Uterus (tissue), 2 donors: ENCODE results near the gene LRCH4.

Experiments
- CTCF ChIP-seq, 4 experiments: fragments of 200-600 bp in 2 of 4; fragments of 450-650 bp in 2 of 4; sonication (generic) in 2 of 4; IDR thresholded peaks; one replicate each; pipeline ENCODE4 v1.5.1; 2016 to 2019; ENCODE audit warnings: antibody characterized with exemption in 4 of 4, mild to moderate bottlenecking in 2 of 4, moderate library complexity in 1 of 4
- POLR2A ChIP-seq, 2 donors: fragments of 450-650 bp; IDR thresholded peaks; one replicate each; pipeline ENCODE4 v1.6.1; 2016; ENCODE audit warnings: antibody characterized with exemption in 2 of 2, mild to moderate bottlenecking in 1 of 2, moderate library complexity in 1 of 2

GRCh38 chr7:100600730-100601038 lies 14.8 kb upstream of the LRCH4 start:
- no peak for TF ChIP-seq POLR2A (IDR thresholded peaks at IDR 0.05)
- no peak for TF ChIP-seq CTCF (IDR thresholded peaks at IDR 0.05)
